Liver (tissue), 9 donors: ENCODE data around the gene TADA3. TPM values are rescaled to one million over a fixed set of nuclear protein-coding genes. Genes with fewer than 3 reads are reported as not detected.

Experiments
- DNase-seq: peaks from one replicate; pipeline ENCODE4 v3.0.0-alpha.2; 2017; ENCODE audit warnings: low spot score
- H3K27ac ChIP-seq, 2 donors: one replicate each; pipeline ENCODE4 v1.7.0; 2013; ENCODE audit warnings: inconsistent platforms in 2 of 2, low read length in 2 of 2, control low read depth in 1 of 2, low read depth in 1 of 2, mild to moderate bottlenecking in 1 of 2
- H3K27me3 ChIP-seq, 4 donors: one replicate each; pipeline versions ENCODE4 v1.6.1 to v1.7.0; 2013; ENCODE audit warnings: low read length in 3 of 4, inconsistent platforms in 1 of 4, mild to moderate bottlenecking in 1 of 4, moderate library complexity in 1 of 4; ENCODE audit not compliant: control insufficient read depth in 4 of 4, insufficient read depth in 4 of 4
- H3K36me3 ChIP-seq, 4 donors: one replicate each; pipeline versions ENCODE4 v1.6.1 to v1.7.0; 2013; ENCODE audit warnings: low read length in 3 of 4, mild to moderate bottlenecking in 3 of 4, low read depth in 1 of 4, moderate library complexity in 1 of 4; ENCODE audit not compliant: control insufficient read depth in 4 of 4, insufficient read depth in 3 of 4
- H3K4me1 ChIP-seq, 4 donors: one replicate each; pipeline versions ENCODE4 v1.6.1 to v1.7.0; 2013; ENCODE audit warnings: low read length in 3 of 4, mild to moderate bottlenecking in 3 of 4, moderate library complexity in 1 of 4; ENCODE audit not compliant: control insufficient read depth in 4 of 4, insufficient read depth in 4 of 4
- H3K4me3 ChIP-seq, 3 donors: one replicate each; pipeline versions ENCODE4 v1.6.1 to v1.7.0; 2013; ENCODE audit warnings: low read length in 3 of 3, control low read depth in 1 of 3, low read depth in 1 of 3, mild to moderate bottlenecking in 1 of 3
- H3K9ac ChIP-seq, 2 donors: one replicate each; pipeline ENCODE4 v1.7.0; 2013; ENCODE audit warnings: low read length in 2 of 2, mild to moderate bottlenecking in 2 of 2, moderate library complexity in 2 of 2, control low read depth in 1 of 2, low read depth in 1 of 2
- H3K9me3 ChIP-seq, 4 donors: one replicate each; pipeline versions ENCODE4 v1.6.1 to v1.7.0; 2013; ENCODE audit warnings: low read length in 3 of 4; ENCODE audit not compliant: control insufficient read depth in 4 of 4
- EGR1 ChIP-seq, 2 donors: IDR thresholded peaks; 2 replicates each; pipeline ENCODE4 v1.6.1; 2016 to 2018; ENCODE audit warnings: antibody characterized with exemption in 2 of 2, low read depth in 2 of 2
- FOXA1 ChIP-seq: IDR thresholded peaks from 2 replicates; pipeline ENCODE4 v1.6.1; 2016; ENCODE audit warnings: antibody characterized with exemption
- FOXA2 ChIP-seq: IDR thresholded peaks from 2 replicates; pipeline ENCODE4 v1.6.1; 2016; ENCODE audit warnings: antibody characterized with exemption
- GABPA ChIP-seq, 2 donors: IDR thresholded peaks in 1 of 2; conservative IDR thresholded peaks in 1 of 2; 2 replicates each; pipeline ENCODE4 v1.6.1; 2016; ENCODE audit warnings: antibody characterized with exemption in 2 of 2, mild to moderate bottlenecking in 1 of 2, moderate library complexity in 1 of 2
- HNF4A ChIP-seq, 2 donors: conservative IDR thresholded peaks; 2 replicates each; pipeline ENCODE4 v1.6.1; 2016; ENCODE audit warnings: antibody characterized with exemption in 2 of 2, mild to moderate bottlenecking in 2 of 2
- HNF4G ChIP-seq: IDR thresholded peaks from 2 replicates; pipeline ENCODE4 v1.6.1; 2016; ENCODE audit warnings: antibody characterized with exemption
- JUND ChIP-seq, 2 donors: IDR thresholded peaks; 2 replicates each; pipeline ENCODE4 v1.6.1; 2016; ENCODE audit warnings: antibody characterized with exemption in 2 of 2
- MAX ChIP-seq: IDR thresholded peaks from 2 replicates; pipeline ENCODE4 v1.6.1; 2016; ENCODE audit warnings: antibody characterized with exemption
- NR2F2 ChIP-seq: IDR thresholded peaks from 2 replicates; pipeline ENCODE4 v1.6.1; 2016; ENCODE audit warnings: antibody characterized with exemption
- RAD21 ChIP-seq, 2 donors: IDR thresholded peaks; 2 replicates each; pipeline ENCODE4 v1.6.1; 2016; ENCODE audit warnings: antibody characterized with exemption in 2 of 2, mild to moderate bottlenecking in 2 of 2
- REST ChIP-seq: IDR thresholded peaks from 2 replicates; pipeline ENCODE4 v1.6.1; 2016; ENCODE audit warnings: antibody characterized with exemption, mild to moderate bottlenecking
- RXRA ChIP-seq, 2 donors: IDR thresholded peaks; 2 replicates each; pipeline ENCODE4 v1.6.1; 2017 to 2018; ENCODE audit warnings: antibody characterized with exemption in 2 of 2, mild to moderate bottlenecking in 1 of 2
- SP1 ChIP-seq: IDR thresholded peaks from 2 replicates; pipeline ENCODE4 v1.6.1; 2018; ENCODE audit warnings: antibody characterized with exemption, mild to moderate bottlenecking
- TAF1 ChIP-seq: conservative IDR thresholded peaks from 2 replicates; pipeline ENCODE4 v1.6.1; 2016; ENCODE audit warnings: antibody characterized with exemption, mild to moderate bottlenecking
- YY1 ChIP-seq: IDR thresholded peaks from 2 replicates; pipeline ENCODE4 v1.6.1; 2016; ENCODE audit warnings: antibody characterized with exemption, mild to moderate bottlenecking
- ZBTB33 ChIP-seq: IDR thresholded peaks from 2 replicates; pipeline ENCODE4 v1.6.1; 2016; ENCODE audit warnings: antibody characterized with exemption
- WGBS: extraction: QIAGEN DNeasy Blood & Tissue Kit; methylation state at CpG from one replicate; pipeline ENCODE4 v1.1.7; 2013; 5-methylcytosine and 5-hydroxymethylcytosine counted together
- polyA plus RNA-seq, 2 donors: library from polyadenylated mRNA; stranded (reverse) in 1 of 2; unstranded in 1 of 2; fragments of 200-250 nt in 1 of 2; fragments of >200 nt in 1 of 2; fragmentation: Nextera tagmentation in 1 of 2; extraction: Ambion mirVana in 1 of 2; gene quantifications; one replicate each; pipeline versions ENCODE4 v1.2.1 to v1.2.3, GENCODE V29; 2013 to 2015
- total RNA-seq, 2 donors: library from RNA; depleted of rRNA; stranded (reverse); fragments of >200 nt; gene quantifications; one replicate each; pipeline ENCODE4 v1.2.3, GENCODE V29; 2014
- TF ChIP-seq, protein P1 (sequence below): IDR thresholded peaks from 2 replicates; pipeline ENCODE4 v1.6.1; 2016; ENCODE audit warnings: antibody characterized with exemption
- TF ChIP-seq, protein P2 (sequence below): fragments of 150-350 bp; IDR thresholded peaks from 2 replicates; pipeline ENCODE4 v1.5.1; 2017; ENCODE audit warnings: improper control_type of control experiment, low read depth, low read length; ENCODE audit not compliant: missing input control
- donor health status: healthy.
- donor health status: healthy.
- donor health status: healthy.
- donor health status: healthy.
- donor health status: healthy.

The TADA3 gene
- total and polyA plus RNA-seq, 4 donors = 16.2 to 27.8 (median 21.5) TPM

GRCh38 chr3:9779721-9780457, 12.4 kb downstream of the TADA3 start:
- no peak for DNase-seq
- H3K27me3 ChIP-seq = no peaks in the 10 kb centered on the region
- no peaks in the 10 kb centered on the region for H3K9me3 ChIP-seq
- H3K27ac ChIP-seq = peak overlapping the region; percentile 79 to 83
- H3K4me3 ChIP-seq = no peak overlapping the region
- WGBS = 74% methylated on average over 8 of the region's 8 CpGs
- peaks cover 6 to 34% (median 18%) of the 10 kb centered on the region in 4 donors for H3K4me1 ChIP-seq
- peaks cover 0 to 11% (median 7%) of the 10 kb centered on the region in 4 donors for H3K36me3 ChIP-seq
- H3K9ac ChIP-seq = no peak overlapping the region
- no peak for TF ChIP-seq FOXA1
- TF ChIP-seq RAD21 (IDR thresholded peaks at IDR 0.05) = no peak
- TF ChIP-seq, protein P1, sequence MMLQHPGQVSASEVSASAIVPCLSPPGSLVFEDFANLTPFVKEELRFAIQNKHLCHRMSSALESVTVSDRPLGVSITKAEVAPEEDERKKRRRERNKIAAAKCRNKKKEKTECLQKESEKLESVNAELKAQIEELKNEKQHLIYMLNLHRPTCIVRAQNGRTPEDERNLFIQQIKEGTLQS = no peak
- TF ChIP-seq JUND (IDR thresholded peaks at IDR 0.05) = no peak
- TF ChIP-seq SP1 = no peak
- no peak for TF ChIP-seq MAX
- TF ChIP-seq, protein P2, sequence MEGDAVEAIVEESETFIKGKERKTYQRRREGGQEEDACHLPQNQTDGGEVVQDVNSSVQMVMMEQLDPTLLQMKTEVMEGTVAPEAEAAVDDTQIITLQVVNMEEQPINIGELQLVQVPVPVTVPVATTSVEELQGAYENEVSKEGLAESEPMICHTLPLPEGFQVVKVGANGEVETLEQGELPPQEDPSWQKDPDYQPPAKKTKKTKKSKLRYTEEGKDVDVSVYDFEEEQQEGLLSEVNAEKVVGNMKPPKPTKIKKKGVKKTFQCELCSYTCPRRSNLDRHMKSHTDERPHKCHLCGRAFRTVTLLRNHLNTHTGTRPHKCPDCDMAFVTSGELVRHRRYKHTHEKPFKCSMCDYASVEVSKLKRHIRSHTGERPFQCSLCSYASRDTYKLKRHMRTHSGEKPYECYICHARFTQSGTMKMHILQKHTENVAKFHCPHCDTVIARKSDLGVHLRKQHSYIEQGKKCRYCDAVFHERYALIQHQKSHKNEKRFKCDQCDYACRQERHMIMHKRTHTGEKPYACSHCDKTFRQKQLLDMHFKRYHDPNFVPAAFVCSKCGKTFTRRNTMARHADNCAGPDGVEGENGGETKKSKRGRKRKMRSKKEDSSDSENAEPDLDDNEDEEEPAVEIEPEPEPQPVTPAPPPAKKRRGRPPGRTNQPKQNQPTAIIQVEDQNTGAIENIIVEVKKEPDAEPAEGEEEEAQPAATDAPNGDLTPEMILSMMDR = no peak
- no peak for TF ChIP-seq YY1
- TF ChIP-seq GABPA (IDR thresholded peaks at IDR 0.05 in 1 of 2, conservative IDR thresholded peaks at IDR 0.05 in 1 of 2) = no peak
- TF ChIP-seq RXRA (IDR thresholded peaks at IDR 0.05) = no peak
- no peak for TF ChIP-seq NR2F2
- TF ChIP-seq REST = no peak
- TF ChIP-seq HNF4A (conservative IDR thresholded peaks at IDR 0.05) = no peak
- no peak for TF ChIP-seq TAF1
- TF ChIP-seq HNF4G = no peak
- no peak for TF ChIP-seq ZBTB33
- TF ChIP-seq EGR1 (IDR thresholded peaks at IDR 0.05; ENCODE audit: low read depth in 2 of 2) = no peak
- no peak for TF ChIP-seq FOXA2
